ENCODE measurements around the gene POLR1E. TPM values are rescaled to one million over a fixed set of nuclear protein-coding genes. Genes with fewer than 3 reads are reported as not detected.

POLR1E gene
- polyA plus RNA-seq, 3 donors: 2.3 to 4.1 (median 2.4) TPM

DNA sequence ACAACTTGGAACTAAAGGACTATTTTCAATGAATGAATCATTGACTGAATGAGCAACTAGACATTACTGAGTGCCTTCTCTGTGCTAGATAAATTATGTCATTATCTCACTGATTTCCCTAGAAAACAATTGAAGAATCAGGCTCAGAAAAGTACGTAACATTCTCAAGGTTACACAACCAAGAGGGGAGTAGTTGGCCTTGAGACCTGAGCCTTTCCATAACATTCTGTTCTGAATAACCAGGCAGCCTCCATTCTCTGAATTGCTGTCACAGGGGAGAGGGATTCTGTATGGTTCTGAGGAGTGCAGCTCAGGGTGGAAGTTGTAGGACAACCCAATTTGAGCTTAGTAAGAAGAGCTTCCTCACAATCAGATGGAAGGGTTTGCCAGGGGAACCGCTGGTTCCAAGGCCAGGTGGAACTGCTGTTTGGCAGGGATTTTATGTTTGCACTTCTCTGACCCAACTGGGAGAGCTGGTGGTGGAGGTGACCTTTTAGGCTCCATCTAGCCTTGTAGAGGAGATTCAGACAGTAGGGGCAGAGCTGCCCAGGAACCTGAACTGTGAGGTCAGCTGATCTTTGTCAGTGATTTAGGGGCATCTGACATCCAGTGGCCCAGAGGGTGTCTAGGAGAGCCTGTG is 16.3 kb downstream of the POLR1E start:
- H3K27ac Mint-ChIP-seq: peak overlapping the region in 3 of 7 donors; percentile 10 to 62 (median 10)
- H3K79me2 ChIP-seq (ENCODE audit: insufficient read depth, low read length): no peaks in the 10 kb centered on the region
- intact Hi-C loops (cut with micrococcal nuclease): no loop called here
- no peak overlapping the region for H3K4me3 Mint-ChIP-seq
- TF ChIP-seq, protein P1, sequence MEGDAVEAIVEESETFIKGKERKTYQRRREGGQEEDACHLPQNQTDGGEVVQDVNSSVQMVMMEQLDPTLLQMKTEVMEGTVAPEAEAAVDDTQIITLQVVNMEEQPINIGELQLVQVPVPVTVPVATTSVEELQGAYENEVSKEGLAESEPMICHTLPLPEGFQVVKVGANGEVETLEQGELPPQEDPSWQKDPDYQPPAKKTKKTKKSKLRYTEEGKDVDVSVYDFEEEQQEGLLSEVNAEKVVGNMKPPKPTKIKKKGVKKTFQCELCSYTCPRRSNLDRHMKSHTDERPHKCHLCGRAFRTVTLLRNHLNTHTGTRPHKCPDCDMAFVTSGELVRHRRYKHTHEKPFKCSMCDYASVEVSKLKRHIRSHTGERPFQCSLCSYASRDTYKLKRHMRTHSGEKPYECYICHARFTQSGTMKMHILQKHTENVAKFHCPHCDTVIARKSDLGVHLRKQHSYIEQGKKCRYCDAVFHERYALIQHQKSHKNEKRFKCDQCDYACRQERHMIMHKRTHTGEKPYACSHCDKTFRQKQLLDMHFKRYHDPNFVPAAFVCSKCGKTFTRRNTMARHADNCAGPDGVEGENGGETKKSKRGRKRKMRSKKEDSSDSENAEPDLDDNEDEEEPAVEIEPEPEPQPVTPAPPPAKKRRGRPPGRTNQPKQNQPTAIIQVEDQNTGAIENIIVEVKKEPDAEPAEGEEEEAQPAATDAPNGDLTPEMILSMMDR (IDR thresholded peaks at IDR 0.05): no peak
- no peaks in the 10 kb centered on the region for H3K9me3 Mint-ChIP-seq
- no peak overlapping the region for H3K27ac ChIP-seq (ENCODE audit: low read depth in 1 of 2, low read length in 2 of 2)
- peaks cover 3% of the 10 kb centered on the region for H3K4me1 Mint-ChIP-seq
- H2AFZ ChIP-seq (ENCODE audit: insufficient read depth, low read depth, low read length, poor library complexity, severe bottlenecking): no peak overlapping the region
- 88% methylated on average over 1 of the region's 2 CpGs for WGBS (ENCODE audit: insufficient coverage)
- H4K20me1 ChIP-seq (ENCODE audit: insufficient read depth, low read length): no peaks in the 10 kb centered on the region
- no peak overlapping the region for H3K9ac ChIP-seq (ENCODE audit: insufficient read depth, low read length, poor library complexity, severe bottlenecking)
- H3K4me3 ChIP-seq (replicated peaks in 1 of 3; ENCODE audit: low read depth in 2 of 3, low read length in 3 of 3): no peak overlapping the region
- no peaks in the 10 kb centered on the region for H3K9me3 ChIP-seq (replicated peaks in 1 of 2; ENCODE audit: control insufficient read depth in 1 of 2, insufficient read depth in 1 of 2, low read length in 2 of 2)
- H3K4me2 ChIP-seq (replicated peaks; ENCODE audit: extremely low read depth, low read length, poor library complexity, severe bottlenecking): no peak overlapping the region
- no peaks in the 10 kb centered on the region for H3K27me3 ChIP-seq (ENCODE audit: control insufficient read depth in 2 of 2, insufficient read depth in 2 of 2, low read length in 2 of 2)
- peaks cover 0 to 2% (median 0%) of the 10 kb centered on the region in 3 donors for H3K27me3 Mint-ChIP-seq (ENCODE audit: low read depth in 3 of 3)
- peaks cover 37 to 70% of the 10 kb centered on the region in 2 donors for H3K36me3 ChIP-seq (replicated peaks in 1 of 2; ENCODE audit: control insufficient read depth in 1 of 2, insufficient read depth in 2 of 2, low read length in 2 of 2)
- H3K36me3 Mint-ChIP-seq: peaks cover 57% of the 10 kb centered on the region in 2 donors
- DNase-seq: no peak
- no peaks in the 10 kb centered on the region for H3K4me1 ChIP-seq (ENCODE audit: control insufficient read depth in 1 of 2, insufficient read depth in 2 of 2, low read length in 2 of 2)

DNA sequence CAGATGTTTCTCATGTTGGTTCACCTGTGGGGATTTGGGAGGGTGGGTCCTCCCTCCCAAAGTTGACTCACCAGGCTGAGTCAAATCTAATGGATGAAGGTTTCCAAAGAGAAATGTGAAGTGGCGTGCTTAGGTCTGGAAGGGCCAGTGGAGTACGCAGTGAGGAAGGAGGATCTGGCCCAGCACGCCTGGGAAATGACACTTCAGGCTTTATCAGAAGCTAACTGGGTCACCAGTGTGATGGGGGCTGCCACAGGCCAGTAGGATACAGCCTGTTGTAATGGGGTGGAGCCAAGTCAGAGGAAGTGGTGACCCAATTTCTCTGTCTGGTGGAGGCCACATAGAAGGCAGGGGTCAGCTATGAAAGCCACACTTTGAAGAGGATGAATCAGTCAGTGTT is 18.0 kb downstream of the POLR1E start:
- Histone ChIP-seq H3K4me2 (replicated peaks; ENCODE audit: extremely low read depth, low read length, poor library complexity, severe bottlenecking) (no peak overlapping the region), H3K4me3 (replicated peaks in 1 of 3; ENCODE audit: low read depth in 2 of 3, low read length in 3 of 3) (no peak overlapping the region), H3K79me2 (ENCODE audit: insufficient read depth, low read length) (no peaks in the 10 kb centered on the region), H3K9me3 (replicated peaks in 1 of 2; ENCODE audit: control insufficient read depth in 1 of 2, insufficient read depth in 1 of 2, low read length in 2 of 2) (no peaks in the 10 kb centered on the region), H3K36me3 (replicated peaks in 1 of 2; ENCODE audit: control insufficient read depth in 1 of 2, insufficient read depth in 2 of 2, low read length in 2 of 2) (peaks cover 29 to 53% of the 10 kb centered on the region in 2 donors), H3K27ac (ENCODE audit: low read depth in 1 of 2, low read length in 2 of 2) (no peak overlapping the region), H3K9ac (ENCODE audit: insufficient read depth, low read length, poor library complexity, severe bottlenecking) (no peak overlapping the region), H4K20me1 (ENCODE audit: insufficient read depth, low read length) (no peaks in the 10 kb centered on the region), H3K27me3 (ENCODE audit: control insufficient read depth in 2 of 2, insufficient read depth in 2 of 2, low read length in 2 of 2) (no peaks in the 10 kb centered on the region), H2AFZ (ENCODE audit: insufficient read depth, low read depth, low read length, poor library complexity, severe bottlenecking) (no peak overlapping the region), H3K4me1 (ENCODE audit: control insufficient read depth in 1 of 2, insufficient read depth in 2 of 2, low read length in 2 of 2) (no peaks in the 10 kb centered on the region)
- Mint-ChIP-seq H3K36me3 (peaks cover 51% of the 10 kb centered on the region in 2 donors), H3K4me1 (peaks cover 3% of the 10 kb centered on the region), H3K4me3 (no peak overlapping the region), H3K27me3 (ENCODE audit: low read depth in 3 of 3) (peaks cover 0 to 2% (median under 1%) of the 10 kb centered on the region in 3 donors), H3K27ac (peak overlapping the region in 4 of 7 donors; percentile 2 to 48 (median 13)), H3K9me3 (no peaks in the 10 kb centered on the region)
- no peak for DNase-seq
- 73% methylated on average over 2 of the region's 3 CpGs for WGBS (ENCODE audit: insufficient coverage)
- TF ChIP-seq, protein P1 (IDR thresholded peaks at IDR 0.05): no peak
- intact Hi-C loops (cut with micrococcal nuclease): no loop called here
